ENCODE measurements around the gene LRRC25. TPM values are rescaled to one million over a fixed set of nuclear protein-coding genes. Genes with fewer than 3 reads are reported as not detected.
A peak's percentile ranks its signal among the peaks of the same experiment; 100 is the strongest.
"Not testable (repeated sequence)": the region's sequence is repeated elsewhere in the genome, so short reads cannot be mapped to it uniquely, and the experiment has no call there.

LRRC25 gene
- total RNA-seq, 6 experiments from 2014 or later, result not detected

- TF ChIP-seq CTCF (IDR thresholded peaks at IDR 0.05), result no peak
- Mint-ChIP-seq H3K27me3 (ENCODE audit: insufficient read depth) (peaks cover 4% of the 10 kb centered on the region; the same call in 1 of the 2 replicates), H3K4me1 (ENCODE audit: low read depth) (peaks cover 33% of the 10 kb centered on the region), H3K36me3 (ENCODE audit: low read depth) (peaks cover 21% of the 10 kb centered on the region), H3K27ac (no peak overlapping the region), H3K4me3 (no peak overlapping the region), H3K9me3 (no peaks in the 10 kb centered on the region)
- no peak for DNase-seq
Observed at GRCh38 chr19:18368504-18369222, 28.8 kb downstream of the LRRC25 start.

GRCh38 chr19:18366021-18366435, 31.4 kb downstream of the LRRC25 start:
- Mint-ChIP-seq H3K9me3 (no peaks in the 10 kb centered on the region), H3K36me3 (ENCODE audit: low read depth) (peaks cover 39% of the 10 kb centered on the region), H3K4me1 (ENCODE audit: low read depth) (peaks cover 41% of the 10 kb centered on the region), H3K4me3 (no peak overlapping the region), H3K27ac (peak overlapping the region; percentile 98), H3K27me3 (ENCODE audit: insufficient read depth) (peaks cover 2% of the 10 kb centered on the region; the same call in 1 of the 2 replicates)
- no peak for TF ChIP-seq CTCF (IDR thresholded peaks at IDR 0.05)
- DNase-seq, result peak; percentile 29

DNA sequence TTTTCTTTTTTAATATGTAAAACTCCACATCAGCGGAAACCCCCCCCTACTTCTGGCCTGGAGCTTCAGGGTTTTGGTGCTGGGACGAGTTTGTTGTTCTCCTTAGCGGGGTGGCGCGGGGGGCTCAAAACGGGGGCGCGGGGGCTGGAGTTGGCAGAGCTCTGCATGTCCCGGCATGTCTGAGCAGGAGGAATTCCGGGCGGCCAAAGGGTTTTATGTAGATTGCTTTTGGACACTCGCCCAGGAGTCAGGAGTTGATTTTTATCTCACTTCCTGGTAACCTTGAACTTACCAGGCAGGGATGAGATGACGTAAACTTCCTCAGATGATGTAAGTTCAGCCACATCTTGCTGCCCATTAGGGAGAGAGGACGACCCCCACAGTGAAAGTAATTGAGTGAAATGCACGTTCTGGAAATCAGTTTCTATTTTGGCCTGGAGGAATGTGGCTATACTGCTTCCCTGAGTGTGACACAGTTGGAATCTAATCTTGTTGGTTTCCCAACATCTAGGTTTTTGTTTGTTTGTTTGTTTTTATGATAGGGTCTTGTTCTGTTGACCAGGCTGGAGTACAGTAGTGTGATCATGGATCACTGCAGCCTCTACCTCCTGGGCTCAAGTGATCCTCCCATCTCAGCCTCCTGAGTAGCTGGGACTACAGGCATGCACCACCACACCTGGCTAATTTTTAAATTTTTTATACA, 32.4 kb downstream of the LRRC25 start:
- TF ChIP-seq CTCF (IDR thresholded peaks at IDR 0.05), result no peak

GRCh38 chr19:18364277-18364825, 33.1 kb downstream of the LRRC25 start:
- not testable (repeated sequence) for H3K27me3 Mint-ChIP-seq (ENCODE audit: insufficient read depth); DNase-seq; H3K9me3 Mint-ChIP-seq
- Mint-ChIP-seq H3K4me1 (ENCODE audit: low read depth) (peaks cover 41% of the 10 kb centered on the region), H3K4me3 (peak overlapping the region; percentile 59; the same call in 1 of the 2 replicates), H3K36me3 (ENCODE audit: low read depth) (peaks cover 41% of the 10 kb centered on the region), H3K27ac (peak overlapping the region; percentile 98)

More for the DNA sequence above, 32.4 kb downstream of the LRRC25 start:
- H3K27ac Mint-ChIP-seq, result peak overlapping the region; percentile 98
- peak; percentile 98 for DNase-seq
- H3K27me3 Mint-ChIP-seq (ENCODE audit: insufficient read depth), result peaks cover 2% of the 10 kb centered on the region; the same call in 1 of the 2 replicates
- peaks cover 41% of the 10 kb centered on the region for H3K4me1 Mint-ChIP-seq (ENCODE audit: low read depth)
- H3K36me3 Mint-ChIP-seq (ENCODE audit: low read depth), result peaks cover 39% of the 10 kb centered on the region
- peak overlapping the region; percentile 59 for H3K4me3 Mint-ChIP-seq
- H3K9me3 Mint-ChIP-seq, result no peaks in the 10 kb centered on the region

DNA sequence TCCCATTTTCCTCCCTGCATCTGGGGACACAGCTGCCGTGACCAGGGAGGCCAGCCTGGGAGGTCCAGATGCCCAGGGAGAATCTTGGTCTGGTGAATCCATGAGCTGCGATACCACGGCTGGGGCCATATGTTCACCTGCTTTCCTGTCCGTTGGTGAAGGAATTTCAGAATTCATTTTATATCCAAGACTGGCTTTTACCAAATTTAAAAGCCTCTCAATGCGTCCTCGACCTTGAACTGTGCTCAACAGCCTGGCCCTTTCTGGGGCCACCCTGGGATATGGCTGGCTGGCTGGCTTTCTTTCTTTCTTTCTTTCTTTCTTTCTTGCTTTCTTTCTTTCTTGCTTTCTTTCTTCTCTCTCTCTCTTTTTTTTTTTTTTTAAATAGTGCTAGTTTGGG, 33.6 kb downstream of the LRRC25 start:
- Mint-ChIP-seq H3K27me3 (ENCODE audit: insufficient read depth) (peaks cover 2% of the 10 kb centered on the region; the same call in 1 of the 2 replicates), H3K27ac (peak overlapping the region; percentile 98), H3K36me3 (ENCODE audit: low read depth) (peaks cover 47% of the 10 kb centered on the region), H3K9me3 (no peaks in the 10 kb centered on the region), H3K4me3 (no peak overlapping the region), H3K4me1 (ENCODE audit: low read depth) (peaks cover 41% of the 10 kb centered on the region)
- DNase-seq, result no peak
- no peak for TF ChIP-seq CTCF (IDR thresholded peaks at IDR 0.05)

All from HFFc6 (cell line).